ENCODE results near the gene TLR9.

TLR9 gene

DNA sequence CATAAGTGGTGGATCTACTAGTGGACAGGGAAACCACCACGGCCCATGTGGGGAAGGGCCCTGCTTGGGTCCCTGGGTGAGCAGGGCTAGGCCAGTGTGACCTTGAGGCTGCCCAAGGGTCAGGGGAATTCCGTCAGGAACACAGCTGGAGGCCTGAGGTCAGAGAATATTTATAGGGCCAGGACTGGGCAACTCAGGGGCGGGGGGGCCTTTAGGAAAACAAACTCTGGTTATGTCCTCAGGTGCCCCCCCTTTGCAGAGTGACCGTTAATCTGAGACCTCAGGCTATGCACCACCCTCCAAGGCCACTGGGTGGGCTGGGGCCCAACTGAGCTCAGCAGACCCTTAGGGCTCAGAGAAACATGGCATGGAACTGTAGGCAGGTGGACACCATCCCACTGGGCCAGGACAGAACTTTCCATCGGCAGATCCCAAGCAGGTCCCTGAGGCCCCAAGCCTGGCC, 11.0 kb upstream of the TLR9 start:
- Histone ChIP-seq H3K9ac (no peak overlapping the region), H2AFZ (ENCODE audit: low read depth) (no peak overlapping the region), H3K4me2 (no peak overlapping the region), H3K4me3 (IDR thresholded peaks at IDR 0.05; ENCODE audit: insufficient read depth, low read depth, low read length) (no peak overlapping the region), H3K36me3 (ENCODE audit: insufficient read depth) (no peaks in the 10 kb centered on the region), H3K27me3 (ENCODE audit: insufficient read depth, low read depth) (no peaks in the 10 kb centered on the region), H3K4me1 (ENCODE audit: low read depth, poor library complexity, severe bottlenecking) (peaks cover 28% of the 10 kb centered on the region), H3K27ac (no peak overlapping the region), H4K20me1 (ENCODE audit: insufficient read depth) (no peaks in the 10 kb centered on the region), H3K79me2 (ENCODE audit: insufficient read depth, low read depth) (no peaks in the 10 kb centered on the region)
- TF ChIP-seq, protein P1, sequence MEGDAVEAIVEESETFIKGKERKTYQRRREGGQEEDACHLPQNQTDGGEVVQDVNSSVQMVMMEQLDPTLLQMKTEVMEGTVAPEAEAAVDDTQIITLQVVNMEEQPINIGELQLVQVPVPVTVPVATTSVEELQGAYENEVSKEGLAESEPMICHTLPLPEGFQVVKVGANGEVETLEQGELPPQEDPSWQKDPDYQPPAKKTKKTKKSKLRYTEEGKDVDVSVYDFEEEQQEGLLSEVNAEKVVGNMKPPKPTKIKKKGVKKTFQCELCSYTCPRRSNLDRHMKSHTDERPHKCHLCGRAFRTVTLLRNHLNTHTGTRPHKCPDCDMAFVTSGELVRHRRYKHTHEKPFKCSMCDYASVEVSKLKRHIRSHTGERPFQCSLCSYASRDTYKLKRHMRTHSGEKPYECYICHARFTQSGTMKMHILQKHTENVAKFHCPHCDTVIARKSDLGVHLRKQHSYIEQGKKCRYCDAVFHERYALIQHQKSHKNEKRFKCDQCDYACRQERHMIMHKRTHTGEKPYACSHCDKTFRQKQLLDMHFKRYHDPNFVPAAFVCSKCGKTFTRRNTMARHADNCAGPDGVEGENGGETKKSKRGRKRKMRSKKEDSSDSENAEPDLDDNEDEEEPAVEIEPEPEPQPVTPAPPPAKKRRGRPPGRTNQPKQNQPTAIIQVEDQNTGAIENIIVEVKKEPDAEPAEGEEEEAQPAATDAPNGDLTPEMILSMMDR (conservative IDR thresholded peaks at IDR 0.05; ENCODE audit: low read depth, low read length), result no peak

DNA sequence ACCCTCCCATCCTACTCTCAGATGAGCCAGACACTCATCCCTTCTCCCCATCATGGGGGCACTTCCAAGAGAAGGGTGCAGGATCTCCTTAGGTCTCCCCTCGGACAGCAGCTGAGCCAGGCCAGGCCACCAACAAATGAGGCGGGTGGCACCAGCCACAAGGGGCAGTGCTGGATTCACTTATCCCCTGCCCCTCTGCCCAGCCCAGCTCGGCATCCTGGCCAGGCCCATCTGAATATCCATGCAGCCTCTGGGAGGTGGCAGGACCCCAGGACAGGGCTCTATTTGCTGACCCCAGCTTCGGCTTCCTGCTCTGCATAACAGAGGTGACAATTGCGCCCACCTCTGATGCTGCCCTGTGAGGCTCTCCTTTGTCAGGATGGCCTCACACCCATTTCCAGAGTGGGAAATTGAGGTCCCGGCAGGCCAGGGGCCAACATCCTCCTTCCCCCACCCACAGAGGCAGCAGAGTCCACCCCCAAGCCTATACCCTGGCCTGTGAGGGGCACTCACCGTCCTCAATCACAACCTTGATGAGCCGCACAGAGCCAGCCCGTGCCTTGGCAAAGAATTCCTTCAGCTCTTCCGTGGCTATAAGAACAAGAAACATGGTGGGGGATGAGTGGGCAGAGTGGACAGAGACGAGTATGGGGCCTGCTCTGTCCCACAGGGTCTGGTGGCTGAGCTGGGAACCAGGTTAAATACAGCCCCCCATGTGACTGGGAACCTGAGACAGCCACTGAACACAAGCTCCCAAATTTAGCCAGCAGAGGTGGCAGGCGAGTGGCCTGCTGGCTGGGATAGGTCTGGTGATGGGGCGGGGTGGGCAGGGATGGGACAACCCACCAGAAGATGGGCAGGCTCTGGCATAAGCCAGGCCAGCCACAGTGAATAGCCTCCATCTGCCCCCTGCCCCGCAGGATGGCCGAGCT, 9.3 kb upstream of the TLR9 start:
- H3K9ac ChIP-seq, result no peak overlapping the region
- H4K20me1 ChIP-seq (ENCODE audit: insufficient read depth), result no peaks in the 10 kb centered on the region
- H3K4me3 ChIP-seq (IDR thresholded peaks at IDR 0.05; ENCODE audit: insufficient read depth, low read depth, low read length), result no peak overlapping the region
- TF ChIP-seq, protein P1 (conservative IDR thresholded peaks at IDR 0.05; ENCODE audit: low read depth, low read length), result no peak
- H3K27ac ChIP-seq, result no peak overlapping the region
- no peaks in the 10 kb centered on the region for H3K27me3 ChIP-seq (ENCODE audit: insufficient read depth, low read depth)
- H3K79me2 ChIP-seq (ENCODE audit: insufficient read depth, low read depth), result no peaks in the 10 kb centered on the region
- no peak overlapping the region for H3K4me2 ChIP-seq
- H3K36me3 ChIP-seq (ENCODE audit: insufficient read depth), result no peaks in the 10 kb centered on the region
- peaks cover 11% of the 10 kb centered on the region for H3K4me1 ChIP-seq (ENCODE audit: low read depth, poor library complexity, severe bottlenecking)
- no peak overlapping the region for H2AFZ ChIP-seq (ENCODE audit: low read depth)

DNA sequence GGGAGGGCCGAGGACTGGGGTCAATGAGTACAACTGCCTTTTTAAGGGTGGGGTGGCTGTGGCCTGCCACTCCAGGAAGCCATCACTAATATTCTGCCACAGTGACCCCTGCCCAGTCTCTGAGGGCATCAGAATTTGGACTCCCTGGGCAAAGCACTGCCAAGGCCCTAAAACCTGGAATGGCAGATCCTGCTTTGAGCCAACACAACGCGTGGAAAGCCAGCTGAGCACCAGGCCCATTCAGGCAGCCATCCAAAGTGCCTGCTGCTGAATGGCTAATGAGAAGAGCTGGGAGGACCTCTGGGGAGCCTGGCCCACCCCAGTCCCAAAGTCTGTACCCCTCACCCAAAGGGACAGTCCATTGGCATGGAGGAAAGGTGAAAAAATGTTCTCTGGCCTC, 8.5 kb upstream of the TLR9 start:
- Histone ChIP-seq H3K27me3 (ENCODE audit: insufficient read depth, low read depth) (no peaks in the 10 kb centered on the region), H3K79me2 (ENCODE audit: insufficient read depth, low read depth) (no peaks in the 10 kb centered on the region), H4K20me1 (ENCODE audit: insufficient read depth) (no peaks in the 10 kb centered on the region), H3K4me1 (ENCODE audit: low read depth, poor library complexity, severe bottlenecking) (peaks cover 10% of the 10 kb centered on the region), H2AFZ (ENCODE audit: low read depth) (no peak overlapping the region), H3K9ac (no peak overlapping the region), H3K4me3 (IDR thresholded peaks at IDR 0.05; ENCODE audit: insufficient read depth, low read depth, low read length) (no peak overlapping the region), H3K36me3 (ENCODE audit: insufficient read depth) (no peaks in the 10 kb centered on the region), H3K4me2 (no peak overlapping the region), H3K27ac (no peak overlapping the region)
- TF ChIP-seq, protein P1 (conservative IDR thresholded peaks at IDR 0.05; ENCODE audit: low read depth, low read length), result no peak

GRCh38 chr3:52233108-52233591, 7.7 kb upstream of the TLR9 start:
- Histone ChIP-seq H3K36me3 (ENCODE audit: insufficient read depth) (no peaks in the 10 kb centered on the region), H3K4me1 (ENCODE audit: low read depth, poor library complexity, severe bottlenecking) (peaks cover 9% of the 10 kb centered on the region), H3K4me2 (no peak overlapping the region), H3K27me3 (ENCODE audit: insufficient read depth, low read depth) (no peaks in the 10 kb centered on the region), H4K20me1 (ENCODE audit: insufficient read depth) (no peaks in the 10 kb centered on the region), H3K27ac (no peak overlapping the region), H2AFZ (ENCODE audit: low read depth) (no peak overlapping the region), H3K79me2 (ENCODE audit: insufficient read depth, low read depth) (no peaks in the 10 kb centered on the region), H3K9ac (no peak overlapping the region), H3K4me3 (IDR thresholded peaks at IDR 0.05; ENCODE audit: insufficient read depth, low read depth, low read length) (no peak overlapping the region)
- TF ChIP-seq, protein P1 (conservative IDR thresholded peaks at IDR 0.05; ENCODE audit: low read depth, low read length), result no peak

All from KMS-11 (cell line).